Measurements from ENCODE around the gene FYN. TPM values are rescaled to one million over a fixed set of nuclear protein-coding genes. Genes with fewer than 3 reads are reported as not detected.

FYN gene
- total RNA-seq, 4 donors from 2014 or later: 37.8 to 65.8 (median 53.8) TPM

DNA sequence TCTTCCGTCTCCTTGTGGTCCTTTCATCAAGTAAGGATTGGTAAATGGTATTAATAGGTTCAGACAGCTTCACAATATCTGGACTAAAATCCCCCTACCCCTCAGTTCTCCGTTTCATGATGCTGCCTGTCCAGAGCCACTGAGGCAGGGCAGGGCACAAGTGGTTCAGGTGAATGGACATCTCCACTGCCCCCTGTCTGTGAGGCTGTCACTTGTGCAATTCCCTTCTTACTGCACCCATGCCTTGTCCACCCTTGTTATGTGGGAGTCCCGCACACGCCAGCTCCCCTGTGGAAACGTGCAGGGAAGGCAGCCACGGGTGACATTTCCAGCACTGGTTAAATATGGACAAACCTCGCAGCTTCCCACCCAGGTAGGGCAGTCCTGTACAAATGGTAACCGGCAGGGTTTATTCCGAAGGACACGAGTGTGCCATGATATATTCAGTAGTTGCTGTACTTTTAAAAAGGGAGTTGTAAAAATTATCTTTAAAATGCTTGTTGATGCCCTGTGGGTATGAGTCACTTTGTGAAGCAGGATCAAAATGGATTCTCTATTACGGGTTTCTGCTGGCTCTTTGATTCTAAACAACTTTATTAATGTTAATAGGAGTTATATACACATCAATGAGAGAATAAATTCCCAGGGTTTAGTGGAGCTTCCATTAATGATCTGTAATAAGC is 73.5 kb downstream of the FYN start:
- H3K4me1 ChIP-seq: peaks cover 0 to 41% (median 26%) of the 10 kb centered on the region in 4 donors
- H3K4me3 ChIP-seq: no peak overlapping the region
- no peaks in the 10 kb centered on the region for H3K9me3 ChIP-seq
- TF ChIP-seq EP300 (IDR thresholded peaks at IDR 0.05) (no peak), POLR2A (IDR thresholded peaks at IDR 0.05; ENCODE audit: low read depth) (no peak), POLR2AphosphoS5 (IDR thresholded peaks at IDR 0.05) (no peak)
- TF ChIP-seq, protein P1, sequence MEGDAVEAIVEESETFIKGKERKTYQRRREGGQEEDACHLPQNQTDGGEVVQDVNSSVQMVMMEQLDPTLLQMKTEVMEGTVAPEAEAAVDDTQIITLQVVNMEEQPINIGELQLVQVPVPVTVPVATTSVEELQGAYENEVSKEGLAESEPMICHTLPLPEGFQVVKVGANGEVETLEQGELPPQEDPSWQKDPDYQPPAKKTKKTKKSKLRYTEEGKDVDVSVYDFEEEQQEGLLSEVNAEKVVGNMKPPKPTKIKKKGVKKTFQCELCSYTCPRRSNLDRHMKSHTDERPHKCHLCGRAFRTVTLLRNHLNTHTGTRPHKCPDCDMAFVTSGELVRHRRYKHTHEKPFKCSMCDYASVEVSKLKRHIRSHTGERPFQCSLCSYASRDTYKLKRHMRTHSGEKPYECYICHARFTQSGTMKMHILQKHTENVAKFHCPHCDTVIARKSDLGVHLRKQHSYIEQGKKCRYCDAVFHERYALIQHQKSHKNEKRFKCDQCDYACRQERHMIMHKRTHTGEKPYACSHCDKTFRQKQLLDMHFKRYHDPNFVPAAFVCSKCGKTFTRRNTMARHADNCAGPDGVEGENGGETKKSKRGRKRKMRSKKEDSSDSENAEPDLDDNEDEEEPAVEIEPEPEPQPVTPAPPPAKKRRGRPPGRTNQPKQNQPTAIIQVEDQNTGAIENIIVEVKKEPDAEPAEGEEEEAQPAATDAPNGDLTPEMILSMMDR (IDR thresholded peaks at IDR 0.05): no peak
- 77% methylated on average over 11 of the region's 11 CpGs for WGBS
- H3K27ac ChIP-seq (replicated peaks in 1 of 4): no peak overlapping the region
- no peaks in the 10 kb centered on the region for H3K27me3 ChIP-seq
- H3K36me3 ChIP-seq: no peaks in the 10 kb centered on the region
- intact Hi-C loops (cut with DNase I): no loop called here
- no peak for DNase-seq (ENCODE audit: extremely low spot score)

DNA sequence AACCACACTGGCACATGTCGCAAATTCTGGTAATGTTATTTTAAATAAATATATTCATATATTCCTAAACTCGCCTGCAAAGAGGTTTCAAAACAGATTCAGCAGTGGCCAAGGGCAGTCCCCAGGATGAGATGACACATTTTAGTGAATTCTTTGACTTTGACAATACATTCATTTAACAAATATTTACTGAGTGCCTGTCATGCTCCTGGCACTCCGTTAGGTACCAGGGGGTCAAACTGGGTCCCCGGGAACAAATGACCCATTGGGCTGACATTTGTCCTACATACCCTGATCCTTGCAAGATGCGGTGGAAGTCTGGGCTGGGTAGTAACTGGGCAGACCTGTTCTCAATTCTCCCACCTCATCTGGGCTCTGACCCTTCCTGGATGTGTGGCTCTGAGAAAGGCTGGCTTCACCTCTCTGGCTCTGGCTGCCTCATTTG is 74.9 kb downstream of the FYN start:
- Histone ChIP-seq H3K4me3 (no peak overlapping the region), H3K27me3 (no peaks in the 10 kb centered on the region), H3K9me3 (no peaks in the 10 kb centered on the region), H3K4me1 (peaks cover 0 to 27% (median 15%) of the 10 kb centered on the region in 4 donors), H3K27ac (replicated peaks in 1 of 4) (no peak overlapping the region), H3K36me3 (no peaks in the 10 kb centered on the region)
- DNase-seq (ENCODE audit: extremely low spot score): no peak
- WGBS: 86% methylated on average over 5 of the region's 5 CpGs
- TF ChIP-seq POLR2A (IDR thresholded peaks at IDR 0.05; ENCODE audit: low read depth): no peak
- TF ChIP-seq, protein P1 (IDR thresholded peaks at IDR 0.05): no peak
- TF ChIP-seq EP300 (IDR thresholded peaks at IDR 0.05): no peak
- TF ChIP-seq POLR2AphosphoS5 (IDR thresholded peaks at IDR 0.05): no peak
- intact Hi-C loops (cut with DNase I): no loop called here

DNA sequence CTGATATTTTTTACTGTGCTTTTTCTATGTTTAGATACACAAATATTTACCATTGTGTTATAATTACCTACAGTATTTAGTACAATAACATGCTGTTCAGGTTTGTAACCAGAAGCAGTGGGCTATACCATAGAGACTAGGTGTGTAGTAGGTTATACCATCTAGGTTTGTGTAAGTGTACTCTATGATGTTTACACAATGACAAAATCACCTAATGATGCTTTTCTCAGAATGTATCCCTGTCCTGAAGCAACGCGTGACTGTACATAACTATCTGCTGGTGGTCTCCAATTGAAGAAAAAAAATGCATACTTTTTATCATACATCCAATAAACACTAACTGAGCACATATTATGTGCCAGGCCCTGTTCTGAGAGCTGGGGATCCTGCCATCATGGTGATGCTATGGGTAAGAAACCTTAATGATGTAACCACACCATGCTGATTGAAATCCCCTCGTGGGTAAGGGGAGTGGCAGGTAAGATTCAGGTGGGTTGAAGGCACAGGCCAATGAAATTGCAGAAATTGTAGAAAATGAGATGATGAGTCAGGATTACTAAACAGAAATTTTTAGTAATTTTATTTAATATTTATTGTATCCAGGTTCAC is 76.8 kb downstream of the FYN start:
- Histone ChIP-seq H3K27ac (replicated peaks in 1 of 4) (no peak overlapping the region), H3K4me3 (no peak overlapping the region), H3K36me3 (no peaks in the 10 kb centered on the region), H3K4me1 (peaks cover 3 to 27% (median 9%) of the 10 kb centered on the region in 4 donors), H3K27me3 (no peaks in the 10 kb centered on the region), H3K9me3 (no peaks in the 10 kb centered on the region)
- intact Hi-C loops (cut with DNase I): no loop called here
- WGBS: 100% methylated on average over 3 of the region's 3 CpGs
- TF ChIP-seq POLR2A (IDR thresholded peaks at IDR 0.05; ENCODE audit: low read depth) (no peak), EP300 (IDR thresholded peaks at IDR 0.05) (no peak), POLR2AphosphoS5 (IDR thresholded peaks at IDR 0.05) (no peak)
- TF ChIP-seq, protein P1 (IDR thresholded peaks at IDR 0.05): no peak
- no peak for DNase-seq (ENCODE audit: extremely low spot score)

DNA sequence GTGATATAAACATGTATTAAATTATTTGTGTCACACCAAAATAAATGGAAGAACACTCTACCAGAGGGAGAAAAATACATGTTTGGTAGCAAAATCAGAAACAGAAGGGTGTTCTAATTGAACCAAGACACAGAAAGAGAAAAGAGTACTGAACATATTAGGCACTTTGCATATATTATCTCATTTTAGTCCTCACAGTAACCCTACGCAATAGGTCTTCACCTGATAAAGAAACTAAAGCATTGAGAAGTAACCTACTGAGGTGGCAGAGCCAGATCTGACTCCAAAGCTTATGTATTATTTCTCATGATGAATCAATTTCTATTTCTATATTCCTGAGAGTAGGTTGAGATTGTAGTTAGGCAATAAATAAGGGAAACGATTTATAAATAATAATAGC is 77.7 kb downstream of the FYN start:
- Histone ChIP-seq H3K36me3 (no peaks in the 10 kb centered on the region), H3K9me3 (no peaks in the 10 kb centered on the region), H3K4me3 (no peak overlapping the region), H3K27ac (replicated peaks in 1 of 4) (no peak overlapping the region), H3K27me3 (no peaks in the 10 kb centered on the region), H3K4me1 (peaks cover 5 to 32% (median 13%) of the 10 kb centered on the region in 4 donors)
- no peak for DNase-seq (ENCODE audit: extremely low spot score)
- whole genome bisulfite sequencing: 95% methylated on average over 2 of the region's 2 CpGs
- TF ChIP-seq POLR2AphosphoS5 (IDR thresholded peaks at IDR 0.05): no peak
- TF ChIP-seq, protein P1 (IDR thresholded peaks at IDR 0.05): no peak
- TF ChIP-seq POLR2A (IDR thresholded peaks at IDR 0.05; ENCODE audit: low read depth): no peak
- no peak for TF ChIP-seq EP300 (IDR thresholded peaks at IDR 0.05)
- intact Hi-C loops (cut with DNase I): no loop called here

All from esophagus muscularis mucosa (tissue), 4 donors.